Testis (tissue), 2 donors: ENCODE results near the gene PDLIM7.

Experiments
- CTCF ChIP-seq, 3 experiments: fragments of 450-650 bp in 2 of 3; fragments of 200-600 bp in 1 of 3; sonication (generic) in 1 of 3; IDR thresholded peaks; one replicate each; pipeline ENCODE4 v1.5.1; 2016 to 2019; ENCODE audit warnings: antibody characterized with exemption in 3 of 3, mild to moderate bottlenecking in 2 of 3, moderate library complexity in 1 of 3
- POLR2A ChIP-seq: fragments of 450-650 bp; IDR thresholded peaks from one replicate; pipeline ENCODE4 v1.6.1; 2017; ENCODE audit warnings: antibody characterized with exemption, mild to moderate bottlenecking, moderate library complexity

- TF ChIP-seq CTCF (IDR thresholded peaks at IDR 0.05) (no peak), POLR2A (no peak)
These were observed 62.3 kb downstream of the PDLIM7 start for GRCh38 chr5:177434942-177435738.
